Kidney glomerular epithelial cell (primary cell): ENCODE data around the gene ARV1.
"Not testable (repeated sequence)": the region's sequence is repeated elsewhere in the genome, so short reads cannot be mapped to it uniquely, and the experiment has no call there.

Experiments used
- DNase-seq: peaks from one replicate; lab custom pipeline; 2025; lab: John Stamatoyannopoulos, UW

The ARV1 gene

DNA sequence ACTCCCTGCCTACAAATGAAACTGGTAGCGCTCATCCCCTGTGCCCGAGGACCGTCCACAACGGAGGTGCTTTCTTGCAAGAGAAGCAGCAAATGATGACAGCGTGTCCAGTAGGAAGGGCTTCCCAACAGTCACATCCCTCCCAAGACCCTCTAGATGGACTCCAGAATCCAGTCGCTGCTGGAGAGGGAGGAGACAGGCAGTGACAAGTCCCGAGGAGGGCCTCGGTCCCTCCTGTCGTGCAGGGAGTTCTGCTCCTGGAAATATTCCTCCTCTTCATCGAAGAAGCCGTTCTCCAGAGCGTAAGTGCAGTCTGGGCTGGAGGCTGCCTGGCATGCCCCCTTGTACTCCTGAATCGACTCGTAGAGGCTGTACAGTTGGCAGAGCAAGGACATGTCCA lies 40.8 kb downstream of the ARV1 start:
- DNase-seq = no peak

- DNase-seq = no peak
Measured at GRCh38 chr1:231020139-231020601, 41.3 kb downstream of the ARV1 start.

- no peak for DNase-seq
Measured at GRCh38 chr1:231020816-231021215, 41.9 kb downstream of the ARV1 start.

DNA sequence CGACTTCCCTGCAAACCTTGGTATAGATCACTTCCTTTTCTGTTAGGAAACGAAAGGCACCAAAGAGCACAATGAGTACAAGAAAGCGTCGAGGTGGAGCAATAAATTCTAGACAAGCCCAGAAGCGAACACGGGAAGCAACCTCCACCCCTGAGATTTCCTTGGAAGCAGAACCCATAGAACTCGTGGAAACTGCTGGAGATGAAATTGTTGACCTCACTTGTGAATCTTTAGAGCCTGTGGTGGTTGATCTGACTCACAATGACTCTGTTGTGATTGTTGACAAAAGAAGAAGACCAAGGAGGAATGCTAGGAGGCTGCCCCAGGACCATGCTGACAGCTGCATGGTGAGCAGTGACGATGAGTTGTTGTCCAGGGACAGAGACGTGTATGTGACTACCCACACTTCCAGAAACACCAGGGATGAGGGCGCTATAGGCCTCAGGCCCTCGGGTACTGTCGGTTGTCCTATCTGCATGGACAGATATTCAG lies 42.7 kb downstream of the ARV1 start:
- no peak for DNase-seq

DNA sequence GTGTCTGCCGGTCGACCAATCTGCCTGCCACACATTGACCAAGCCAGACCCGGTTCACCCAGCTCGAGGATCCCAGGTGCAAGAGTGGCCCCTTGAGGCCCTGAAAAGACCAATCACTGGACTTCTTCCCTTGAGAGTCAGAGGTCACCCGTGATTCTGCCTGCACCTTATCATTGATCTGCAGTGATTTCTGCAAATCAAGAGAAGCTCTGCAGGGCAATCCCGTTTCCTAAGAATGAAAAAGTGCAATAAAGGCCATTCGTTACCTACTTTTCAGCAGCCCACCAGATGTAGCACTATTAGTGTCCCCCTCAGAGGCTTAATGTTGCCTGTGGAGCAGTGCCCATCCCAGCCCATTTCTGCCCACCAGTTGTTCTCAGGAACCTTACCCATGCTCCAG lies 43.6 kb downstream of the ARV1 start:
- DNase-seq = not testable (repeated sequence)

DNA sequence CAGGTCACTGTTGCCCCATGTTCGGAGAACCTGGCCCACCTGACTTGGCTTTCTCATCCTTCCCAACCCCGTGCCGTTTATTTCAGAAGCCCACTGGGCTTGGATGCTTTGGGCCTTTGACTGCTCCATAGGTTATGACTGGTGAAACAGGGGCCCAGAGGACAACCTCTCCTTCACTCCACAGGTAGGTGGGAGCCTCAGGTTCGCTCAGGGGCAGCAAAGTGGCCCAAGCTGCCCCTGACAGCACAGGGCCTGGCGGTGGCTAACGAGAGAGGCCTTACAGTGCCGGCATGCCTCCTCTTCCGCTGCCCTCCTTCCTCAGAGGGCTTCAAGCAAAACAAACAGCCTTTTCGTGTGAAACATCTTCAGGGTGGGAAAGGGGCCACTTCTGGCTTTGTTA lies 44.3 kb downstream of the ARV1 start:
- DNase-seq = no peak

GRCh38 chr1:231026576-231026975 lies 47.7 kb downstream of the ARV1 start:
- no peak for DNase-seq

GRCh38 chr1:231027136-231027925 lies 48.4 kb downstream of the ARV1 start:
- DNase-seq = no peak

DNA sequence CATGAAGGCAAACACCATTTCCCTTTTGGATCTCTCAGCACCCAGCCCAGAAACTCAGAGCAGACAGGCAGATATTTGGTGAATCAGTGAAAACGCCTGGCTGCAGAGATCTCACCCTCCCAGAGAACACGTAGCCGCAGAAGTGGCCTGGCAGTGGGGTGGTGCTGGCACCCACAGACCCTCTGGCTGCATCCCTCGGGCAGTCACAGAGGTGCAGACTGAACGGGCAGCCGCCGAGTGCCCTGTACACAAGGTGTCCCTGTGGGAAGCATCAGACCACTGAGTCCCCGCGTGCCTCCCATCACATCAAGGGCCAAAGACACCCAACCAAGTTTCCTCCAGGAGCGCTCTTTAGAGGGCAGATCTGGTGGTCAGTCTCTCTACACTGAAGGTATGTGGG lies 49.1 kb downstream of the ARV1 start:
- no peak for DNase-seq

GRCh38 chr1:231028682-231029081 lies 49.8 kb downstream of the ARV1 start:
- no peak for DNase-seq

DNA sequence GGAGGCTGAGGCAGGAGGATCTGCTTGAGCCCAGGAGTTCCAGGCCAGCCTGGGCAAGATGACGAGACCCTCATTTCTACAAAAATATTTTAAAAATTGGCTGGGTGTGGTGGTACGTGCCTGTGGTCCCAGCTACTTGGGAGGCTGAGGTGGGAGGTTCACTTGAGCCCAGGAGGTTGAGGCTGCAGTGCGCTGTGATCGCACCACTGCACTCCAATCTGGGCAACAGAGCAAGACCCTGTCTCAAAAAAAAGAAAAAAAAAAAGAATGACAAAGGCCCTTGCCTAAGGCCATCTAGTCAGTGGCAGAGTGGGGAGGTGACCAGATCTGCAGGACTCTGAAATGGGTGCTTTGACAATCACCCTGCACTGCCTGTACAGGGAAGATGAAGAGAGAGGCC lies 50.4 kb downstream of the ARV1 start:
- not testable (repeated sequence) for DNase-seq

DNA sequence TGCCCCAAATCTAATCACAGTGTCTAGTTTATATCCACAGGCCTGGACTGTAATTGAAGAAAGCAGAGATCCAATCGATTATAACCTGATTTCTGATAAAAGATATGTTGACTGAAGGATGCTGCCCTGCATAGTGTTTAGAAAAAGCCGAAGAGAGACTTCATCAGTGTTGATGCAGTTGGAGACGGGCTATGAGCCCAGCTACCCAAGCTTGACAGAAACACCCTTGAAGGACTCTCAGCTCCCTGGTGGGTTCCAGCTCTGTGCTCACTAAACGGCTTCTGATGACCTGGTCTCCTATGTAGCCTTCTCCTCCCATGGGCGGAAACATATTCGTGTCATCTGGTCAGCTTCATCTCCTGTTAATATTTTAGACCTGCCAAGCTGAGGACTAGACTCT lies 50.9 kb downstream of the ARV1 start:
- no peak for DNase-seq

DNA sequence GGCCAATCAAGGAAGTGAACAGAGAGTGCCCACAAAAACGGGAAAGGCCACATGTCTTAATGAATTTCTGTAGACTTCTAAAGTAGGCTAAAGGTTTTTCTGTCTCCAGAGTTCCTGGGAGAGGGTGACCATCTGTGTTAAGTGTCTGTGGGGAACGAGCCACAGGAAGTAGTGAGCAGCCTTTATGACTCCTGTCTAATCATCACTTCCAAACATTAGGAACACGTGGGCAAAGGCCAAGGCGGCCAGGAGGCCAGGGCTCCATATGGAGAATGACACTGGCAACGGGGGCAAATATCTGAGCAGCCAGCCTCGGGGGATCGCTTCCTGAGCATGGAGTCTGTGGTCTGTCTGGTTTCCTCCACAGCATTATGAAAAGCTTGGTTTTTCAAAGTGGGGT lies 54.1 kb downstream of the ARV1 start:
- DNase-seq = no peak

GRCh38 chr1:231035799-231036198 lies 56.9 kb downstream of the ARV1 start:
- DNase-seq = no peak

DNA sequence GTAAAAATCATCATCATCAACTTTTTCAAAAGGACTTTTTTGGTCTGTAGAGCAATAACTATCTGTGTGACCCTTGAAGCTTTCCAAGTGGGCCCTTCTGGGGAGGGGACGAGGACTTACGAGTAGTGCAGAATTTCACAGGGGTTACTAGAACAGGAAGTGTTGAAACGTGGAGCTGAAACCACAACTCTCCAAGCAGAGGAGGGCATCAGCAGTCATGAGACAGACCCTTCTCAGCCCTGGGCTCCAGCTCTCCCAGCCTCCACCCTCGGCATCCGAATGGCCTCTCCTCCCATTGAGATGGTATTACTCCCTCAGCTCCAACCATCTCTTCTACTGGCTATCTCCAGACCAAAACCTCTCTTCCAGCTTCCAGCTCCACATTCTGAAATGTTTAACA lies 57.5 kb downstream of the ARV1 start:
- DNase-seq = no peak

GRCh38 chr1:231037585-231038517 lies 59.0 kb downstream of the ARV1 start:
- no peak for DNase-seq

DNA sequence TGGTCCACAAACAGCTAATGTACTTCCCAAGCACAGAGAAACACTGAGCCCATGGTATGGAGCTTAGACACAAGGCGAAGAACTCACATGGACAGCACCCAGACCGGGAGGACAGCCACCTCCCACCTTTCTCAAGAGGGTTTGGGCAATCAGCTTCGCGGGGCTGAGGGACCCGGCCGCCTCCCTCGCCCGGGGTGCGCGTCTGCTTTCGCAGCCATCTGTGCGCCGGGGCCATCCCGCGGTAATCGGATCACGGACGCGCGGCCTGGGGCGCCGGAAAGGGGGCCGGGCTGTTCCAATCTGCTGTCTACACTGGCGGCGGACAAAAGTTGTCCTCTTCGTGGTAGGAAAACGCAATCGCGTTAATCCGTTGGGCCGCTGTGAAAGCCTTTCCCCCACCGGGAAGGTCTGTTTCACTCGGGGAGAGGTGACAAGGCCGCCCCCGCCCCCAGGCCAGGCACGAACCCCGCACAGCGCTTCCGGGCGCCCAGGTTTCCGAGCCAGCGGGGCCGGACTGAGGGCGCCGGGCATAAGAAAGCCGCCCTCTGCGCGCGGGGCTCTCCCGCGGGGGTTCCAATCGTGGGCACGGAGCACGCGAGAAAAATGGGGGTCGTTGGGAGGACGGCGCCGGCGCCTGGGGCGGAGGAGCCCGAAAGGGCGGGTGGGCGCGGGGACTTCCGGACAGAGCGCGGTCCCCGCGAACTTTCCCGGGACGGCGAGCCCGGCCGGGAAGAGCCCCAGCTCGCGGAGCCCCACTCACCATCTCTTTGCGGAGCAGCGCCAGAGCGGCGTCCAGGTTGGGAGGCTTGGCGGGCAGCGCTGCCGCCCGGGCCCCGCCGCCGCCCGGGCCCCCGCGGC lies 60.5 kb downstream of the ARV1 start:
- DNase-seq = peak; percentile 3

DNA sequence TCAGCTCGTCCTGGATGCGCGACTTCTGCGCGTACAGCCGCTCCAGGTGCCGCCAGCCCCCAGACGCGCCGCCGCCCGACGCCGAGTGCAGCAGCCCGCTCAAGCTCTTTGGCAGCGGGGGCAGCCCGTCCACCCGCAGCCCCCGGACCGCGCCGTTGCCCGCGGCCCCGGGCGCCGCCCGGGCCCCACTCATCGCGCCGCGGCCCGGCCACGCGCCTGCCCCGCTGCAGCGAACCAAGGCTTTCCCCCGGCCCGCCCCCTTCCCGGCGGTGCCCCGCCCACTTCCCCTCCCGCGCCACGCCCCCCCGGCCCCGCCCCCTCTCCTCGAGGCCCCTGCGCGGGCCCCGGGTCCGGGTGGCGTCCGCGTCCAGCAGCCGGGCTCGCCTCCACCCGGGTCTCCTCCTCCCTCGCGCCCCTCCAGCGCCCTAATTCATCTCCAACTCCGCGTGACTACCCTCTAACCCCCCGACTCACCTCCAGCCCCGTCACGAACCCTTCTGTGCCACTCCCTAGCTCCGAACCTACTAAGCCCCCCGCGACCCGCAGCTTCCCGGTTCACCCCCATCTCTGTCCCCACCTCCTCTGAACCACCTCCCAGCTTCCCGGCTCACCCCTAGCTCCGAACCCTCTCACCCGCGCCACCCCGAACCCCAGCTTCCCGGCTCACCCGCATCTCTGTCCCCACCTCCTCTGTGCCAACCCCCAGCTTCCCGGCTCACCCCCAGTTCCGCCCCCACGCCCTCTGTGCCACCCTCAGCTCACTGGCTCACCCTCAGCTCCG lies 61.3 kb downstream of the ARV1 start, which contains the start of gene FAM89A:
Gene FAM89A (minus strand): TSS at position 236 of the 781 bp plus-strand sequence. CDS start 43 bp downstream, at position 193.
- no peak for DNase-seq

DNA sequence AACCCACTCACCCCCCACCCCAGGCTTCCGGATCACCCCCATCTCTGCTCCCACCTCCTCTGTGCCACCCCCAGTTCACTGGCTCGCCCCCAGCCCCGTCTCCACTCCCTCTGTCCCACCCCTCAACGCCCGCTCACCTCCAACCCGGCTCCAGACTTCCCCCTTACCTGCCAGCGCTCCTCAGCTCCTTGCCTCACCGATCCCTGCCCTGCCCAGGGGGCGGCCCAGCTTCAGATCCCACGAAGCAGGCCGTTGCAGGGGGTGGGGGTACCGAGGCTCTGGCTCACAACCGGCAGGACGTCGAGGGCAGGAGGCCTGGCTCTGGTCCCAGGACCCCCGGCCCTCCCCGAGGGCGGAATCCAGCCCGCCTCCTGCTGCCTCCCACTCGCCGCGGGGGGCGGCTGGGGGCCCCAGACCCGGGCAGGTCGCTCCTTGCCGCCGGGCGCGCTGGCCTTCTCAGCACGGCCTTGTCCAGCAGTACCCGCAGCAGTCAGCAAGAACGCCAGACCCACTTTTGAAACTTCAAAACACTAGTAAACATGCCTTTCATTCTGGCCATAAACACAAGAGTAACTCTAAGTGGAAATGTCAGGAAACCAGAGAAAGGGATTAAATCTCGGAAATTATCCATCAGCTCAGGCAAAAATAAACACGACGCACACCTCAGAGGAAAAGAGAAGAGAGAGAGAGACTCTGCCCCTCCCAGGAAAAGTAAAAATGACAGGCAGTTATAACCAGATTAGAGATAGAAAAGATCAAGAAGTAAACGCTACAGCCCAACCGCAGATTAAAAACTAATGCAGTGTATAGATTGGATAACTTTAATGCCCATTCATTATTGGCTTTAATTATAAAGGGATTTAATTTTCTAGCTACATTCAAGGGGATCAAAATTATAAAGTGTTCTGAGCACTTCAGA lies 62.2 kb downstream of the ARV1 start:
- DNase-seq = no peak

DNA sequence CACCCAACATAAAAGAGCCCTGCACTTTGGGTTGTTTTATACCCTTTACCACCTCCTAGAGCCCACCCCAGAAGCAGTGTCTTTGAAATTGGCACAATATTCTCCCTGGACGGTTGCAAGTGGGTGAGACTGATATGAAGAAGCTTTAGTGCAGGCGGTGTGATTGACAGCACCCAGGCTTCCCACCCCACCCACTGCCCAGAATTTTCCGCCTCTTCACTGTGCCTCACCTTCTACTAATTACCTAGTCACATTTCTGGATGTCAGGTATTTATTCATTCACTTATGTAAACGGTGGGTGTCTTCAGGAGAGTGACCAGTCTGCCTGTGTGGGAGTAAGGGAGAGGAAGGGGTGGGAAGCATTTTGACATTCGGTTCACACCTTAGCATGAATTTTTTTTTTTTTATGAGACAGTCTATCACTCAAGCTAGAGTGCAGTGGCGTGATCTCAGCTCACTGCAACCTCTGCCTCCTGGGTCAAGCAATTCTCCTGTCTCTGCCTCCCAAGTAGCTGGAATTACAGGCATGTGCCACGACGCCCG lies 62.9 kb downstream of the ARV1 start:
- no peak for DNase-seq
